Measurements from ENCODE around the gene CEP295NL. TPM values are rescaled to one million over a fixed set of nuclear protein-coding genes. Genes with fewer than 3 reads are reported as not detected.

The CEP295NL gene
- total and polyA plus RNA-seq, 2 of the 13 experiments (the other 11 are each of a cell fraction or from before 2014, with no cell fraction given), result not detected

GRCh38 chr17:78840780-78841611, 62.0 kb downstream of the CEP295NL start, which contains the start of gene USP36:
TSS of gene USP36 (minus strand) at chr17:78840814. CDS start at chr17:78836363, 4,451 bp downstream.
- POLR2A ChIA-PET, result interaction anchor here (0.6 to 2.2 kb wide), 11 partner anchors 9 to 186 kb away, joined by 3 to 23 read pairs (median 5); partner anchors contain the start of genes CYTH1 and LGALS3BP
- in situ Hi-C loops (cut with HindIII; ENCODE audit: extremely low pct_ligation_motif_present, low pct_unique_long_range_greater_than_20kb), result no loop called here
- Histone ChIP-seq H3K9me3 (ENCODE audit: low read length) (no peaks in the 10 kb centered on the region), H3K36me3 (replicated peaks in 1 of 2; ENCODE audit: control insufficient read depth in 1 of 2, insufficient read depth in 2 of 2, low read length in 2 of 2) (peaks cover 13 to 18% of the 10 kb centered on the region in 2 experiments), H3K79me2 (ENCODE audit: insufficient read depth, low read length) (peaks cover 41% of the 10 kb centered on the region), H2AFZ (ENCODE audit: low read length) (no peak within 1 kb of the TSS), H3K27me3 (ENCODE audit: control insufficient read depth in 1 of 2, insufficient read depth in 2 of 2, low read length in 2 of 2) (no peaks in the 10 kb centered on the region; a peak in 1 of 5 replicates), H3K9ac (ENCODE audit: insufficient read depth, low read depth, low read length) (peak within 1 kb of the TSS; percentile 97), H4K20me1 (ENCODE audit: insufficient read depth, low read length) (peaks cover 26% of the 10 kb centered on the region), H3K27ac (ENCODE audit: extremely low read length, insufficient read depth, low read length) (peak within 1 kb of the TSS; percentile 91), H3K4me1 (ENCODE audit: insufficient read depth, low read length) (peaks cover 60% of the 10 kb centered on the region), H3K4me3 (replicated peaks in 1 of 3; ENCODE audit: insufficient read depth in 1 of 3, low read depth in 2 of 3, low read length in 3 of 3) (peak within 1 kb of the TSS; percentile 71 to 99 (median 91)), H3K4me2 (ENCODE audit: low read depth, low read length) (peak within 1 kb of the TSS; percentile 98)
- under 1% methylated on average over 53 of the region's 74 CpGs for WGBS (ENCODE audit: low lambda C conversion rate)
- BruUV-seq (replicated peaks), result TSS peak; percentile 92
- intact Hi-C loops (cut with micrococcal nuclease; ENCODE audit: unreplicated experiment), result loop anchor here (5.0 kb wide), 1 partner anchor 699 kb away; no protein-coding TSS in a partner anchor
- DNase-seq (ENCODE audit: low spot score) (peak; percentile 98), ATAC-seq (peak; percentile 88), FAIRE-seq (peak; percentile 61)
- CTCF ChIA-PET (ENCODE audit: low intra/inter-chr PET ratio, low total read pairs), result no interaction called here
- TF ChIP-seq ZFYVE20 (CRISPR knock-in tag; IDR thresholded peaks at IDR 0.05; ENCODE audit: borderline replicate concordance, low read depth), result peak; percentile 24; the same call in 1 of the 2 replicates
- 0 out of 2 replicates have a peak, but pooled peaks have one; percentile 13 for TF ChIP-seq ZNF354B (CRISPR knock-in tag; IDR thresholded peaks at IDR 0.05)
- TF ChIP-seq SNAPC4 (CRISPR knock-in tag; IDR thresholded peaks at IDR 0.05), result peak; percentile 76; the same call in 1 of the 2 replicates
- TF ChIP-seq BRCA1 (CRISPR knock-in tag; IDR thresholded peaks at IDR 0.05), result no peak
- TF ChIP-seq ZNF691 (CRISPR knock-in tag; IDR thresholded peaks at IDR 0.05; ENCODE audit: borderline replicate concordance, low read depth), result peak; percentile 90; the same call in 1 of the 2 replicates
- peak; percentile 93 for TF ChIP-seq MXD3 (CRISPR knock-in tag; IDR thresholded peaks at IDR 0.05)
- no peak for TF ChIP-seq NONO (IDR thresholded peaks at IDR 0.05)
- TF ChIP-seq NONO (CRISPR knock-in tag; conservative IDR thresholded peaks at IDR 0.05), result peak; percentile 99
- no peak; the same call in 1 of the 2 replicates for TF ChIP-seq TEAD2 (CRISPR knock-in tag; IDR thresholded peaks at IDR 0.05)
- peak; percentile 97; the same call in 1 of the 2 replicates for TF ChIP-seq ARID2 (CRISPR knock-in tag; IDR thresholded peaks at IDR 0.05; ENCODE audit: borderline replicate concordance)
- TF ChIP-seq ZNF672 (CRISPR knock-in tag; IDR thresholded peaks at IDR 0.05), result peak; percentile 93
- TF ChIP-seq POGZ (CRISPR knock-in tag; IDR thresholded peaks at IDR 0.05), result peak; percentile 96
- peak; percentile 95 for TF ChIP-seq JARID2 (CRISPR knock-in tag; IDR thresholded peaks at IDR 0.05; ENCODE audit: insufficient replicate concordance)
- TF ChIP-seq ZNF207 (IDR thresholded peaks at IDR 0.05; ENCODE audit: borderline replicate concordance), result no peak
- peak; percentile 98 for TF ChIP-seq AHR (CRISPR knock-in tag; IDR thresholded peaks at IDR 0.05)
- TF ChIP-seq SSRP1 (CRISPR knock-in tag; IDR thresholded peaks at IDR 0.05), result no peak
- TF ChIP-seq STAT5B (CRISPR knock-in tag; IDR thresholded peaks at IDR 0.05), result peak; percentile 88; the same call in 1 of the 2 replicates

Data from HepG2 (cell line).